ENCODE data around the gene MORC3. TPM values are rescaled to one million over a fixed set of nuclear protein-coding genes. Genes with fewer than 3 reads are reported as not detected.

The MORC3 gene
- total and polyA plus RNA-seq, 9 of the 15 experiments (the other 6 are each of a cell fraction or from before 2014, with no cell fraction given): 12.7 to 53.7 (median 36.0) TPM

GRCh38 chr21:36319767-36320420 lies at the start of gene MORC3 (continued):
- no peak for TF ChIP-seq PTTG1 (tag; IDR thresholded peaks at IDR 0.05; ENCODE audit: low read depth)
- no peak for TF ChIP-seq CREB5 (CRISPR knock-in tag; IDR thresholded peaks at IDR 0.05)
- TF ChIP-seq ZFP30 (CRISPR knock-in tag; IDR thresholded peaks at IDR 0.05; ENCODE audit: borderline replicate concordance): no peak
- TF ChIP-seq NFXL1 (CRISPR knock-in tag; IDR thresholded peaks at IDR 0.05): no peak
- peak; percentile 67 for TF ChIP-seq CXXC5 (CRISPR knock-in tag; IDR thresholded peaks at IDR 0.05)
- peak; percentile 82 for TF ChIP-seq CCNT2 (IDR thresholded peaks at IDR 0.05; ENCODE audit: borderline replicate concordance, extremely low read depth, insufficient read length, low read depth, low read length)
- no peak for TF ChIP-seq PCBP2 (IDR thresholded peaks at IDR 0.05; ENCODE audit: low read depth, low read length, poor library complexity, severe bottlenecking)
- TF ChIP-seq OTX1 (CRISPR knock-in tag; IDR thresholded peaks at IDR 0.05): no peak
- 0 out of 2 replicates have a peak, but pooled peaks have one; percentile 64 for TF ChIP-seq ZFX (CRISPR knock-in tag; IDR thresholded peaks at IDR 0.05)
- TF ChIP-seq RNF219 (CRISPR knock-in tag; IDR thresholded peaks at IDR 0.05): no peak
- no peak for TF ChIP-seq RREB1 (CRISPR knock-in tag; IDR thresholded peaks at IDR 0.05)
- no peak for TF ChIP-seq BDP1 (IDR thresholded peaks at IDR 0.05; ENCODE audit: insufficient read depth, insufficient read length)
- TF ChIP-seq E2F1 (CRISPR knock-in tag; IDR thresholded peaks at IDR 0.05): peak; percentile 62
- no peak for TF ChIP-seq ZNF217 (CRISPR knock-in tag; IDR thresholded peaks at IDR 0.05)
- TF ChIP-seq ZNF75A (CRISPR knock-in tag; IDR thresholded peaks at IDR 0.05): no peak
